NCI-H2196 treated with DMSO at 0.1 percent for 48 hours (cell line): Measurements from ENCODE around the gene ERCC1.

Source experiments
- DNase-seq: peaks from one replicate; lab custom pipeline; 2025; ENCODE audit not compliant: unreplicated experiment; lab: John Stamatoyannopoulos, UW

ERCC1 gene

DNA sequence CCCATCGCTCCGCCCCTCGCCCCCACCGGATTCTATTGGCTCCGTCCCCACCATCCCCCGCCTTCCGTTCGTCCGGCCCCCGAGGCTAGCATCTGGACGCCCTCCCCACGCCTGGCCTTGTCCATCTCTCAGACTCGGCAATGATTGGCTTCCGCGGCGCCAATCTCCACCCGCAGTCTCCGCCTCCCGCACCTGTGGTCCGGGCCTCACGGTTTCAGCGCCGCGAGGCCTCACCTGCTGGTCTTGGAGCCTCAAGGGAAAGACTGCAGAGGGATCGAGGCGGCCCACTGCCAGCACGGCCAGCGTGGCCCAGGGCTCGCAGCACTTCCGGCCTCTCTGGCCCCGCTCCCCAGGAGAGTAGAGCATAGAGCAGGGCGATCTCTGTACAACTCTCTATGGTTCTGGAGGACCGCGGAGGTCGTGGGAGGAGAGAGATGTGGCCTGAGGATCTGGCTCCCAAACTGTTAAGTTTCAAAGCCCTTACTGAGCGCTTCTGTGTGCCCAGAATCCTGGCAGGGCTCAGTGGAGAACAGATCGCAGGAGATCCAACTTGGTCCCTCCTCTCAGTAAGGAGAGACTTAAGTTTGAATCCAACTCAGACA lies at the start of gene ERCC1:
ERCC1 (minus strand) TSS at position 329 of the 602 bp plus-strand sequence. CDS start 543 bp downstream, outside the sequence.
- peak; percentile 98 for DNase-seq

DNA sequence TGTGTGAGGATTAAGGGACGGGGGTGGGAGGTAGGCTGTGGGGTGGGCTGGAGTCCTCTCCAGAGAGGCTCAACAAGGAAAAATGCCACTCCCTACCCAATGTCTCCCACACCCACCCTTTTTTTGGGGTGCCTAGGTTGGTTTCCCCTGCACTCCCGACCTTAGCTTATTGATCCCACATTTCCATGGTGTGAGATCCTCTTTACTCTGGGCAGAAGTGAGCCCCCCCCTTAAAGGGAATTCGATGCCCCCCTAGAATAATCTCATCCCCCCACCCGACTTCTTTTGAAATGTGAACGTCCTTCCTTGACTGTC lies 49.6 kb upstream of the ERCC1 start:
- DNase-seq, result no peak

DNA sequence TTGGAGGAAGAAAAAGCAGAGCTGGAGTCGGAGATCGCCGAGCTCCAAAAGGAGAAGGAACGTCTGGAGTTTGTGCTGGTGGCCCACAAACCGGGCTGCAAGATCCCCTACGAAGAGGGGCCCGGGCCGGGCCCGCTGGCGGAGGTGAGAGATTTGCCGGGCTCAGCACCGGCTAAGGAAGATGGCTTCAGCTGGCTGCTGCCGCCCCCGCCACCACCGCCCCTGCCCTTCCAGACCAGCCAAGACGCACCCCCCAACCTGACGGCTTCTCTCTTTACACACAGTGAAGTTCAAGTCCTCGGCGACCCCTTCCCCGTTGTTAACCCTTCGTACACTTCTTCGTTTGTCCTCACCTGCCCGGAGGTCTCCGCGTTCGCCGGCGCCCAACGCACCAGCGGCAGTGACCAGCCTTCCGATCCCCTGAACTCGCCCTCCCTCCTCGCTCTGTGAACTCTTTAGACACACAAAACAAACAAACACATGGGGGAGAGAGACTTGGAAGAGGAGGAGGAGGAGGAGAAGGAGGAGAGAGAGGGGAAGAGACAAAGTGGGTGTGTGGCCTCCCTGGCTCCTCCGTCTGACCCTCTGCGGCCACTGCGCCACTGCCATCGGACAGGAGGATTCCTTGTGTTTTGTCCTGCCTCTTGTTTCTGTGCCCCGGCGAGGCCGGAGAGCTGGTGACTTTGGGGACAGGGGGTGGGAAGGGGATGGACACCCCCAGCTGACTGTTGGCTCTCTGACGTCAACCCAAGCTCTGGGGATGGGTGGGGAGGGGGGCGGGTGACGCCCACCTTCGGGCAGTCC lies 49.0 kb upstream of the ERCC1 start:
- no peak for DNase-seq

DNA sequence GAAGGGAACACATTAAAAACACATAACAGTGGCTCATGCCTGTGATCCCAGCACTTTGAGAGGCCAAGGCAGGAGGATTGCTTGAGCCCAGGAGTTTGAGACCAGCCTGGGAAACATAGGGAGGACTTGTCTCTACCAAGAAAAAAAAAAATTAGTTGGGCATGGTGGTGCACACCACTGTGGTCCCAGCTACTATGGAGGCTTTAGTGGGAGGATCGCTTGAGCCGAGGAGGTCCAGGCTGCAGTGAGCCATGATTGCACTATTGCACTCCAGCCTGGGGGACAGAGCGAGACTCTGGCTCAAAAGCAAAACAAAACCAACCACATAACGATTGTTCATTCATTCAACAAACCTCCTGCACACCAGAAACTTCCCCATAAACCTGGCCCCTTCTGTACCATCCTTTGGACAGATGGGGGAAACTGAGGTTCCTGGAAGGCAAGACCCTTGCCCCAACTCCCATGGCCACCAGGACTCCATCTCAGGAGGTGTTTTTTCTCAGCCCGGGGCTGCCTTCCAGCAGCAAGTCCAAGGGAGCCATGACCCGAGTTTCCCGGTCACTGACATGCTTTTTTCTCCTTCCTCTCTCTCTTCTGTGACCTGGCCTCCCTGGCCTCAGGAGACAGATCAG lies 48.3 kb upstream of the ERCC1 start:
- DNase-seq, result no peak

DNA sequence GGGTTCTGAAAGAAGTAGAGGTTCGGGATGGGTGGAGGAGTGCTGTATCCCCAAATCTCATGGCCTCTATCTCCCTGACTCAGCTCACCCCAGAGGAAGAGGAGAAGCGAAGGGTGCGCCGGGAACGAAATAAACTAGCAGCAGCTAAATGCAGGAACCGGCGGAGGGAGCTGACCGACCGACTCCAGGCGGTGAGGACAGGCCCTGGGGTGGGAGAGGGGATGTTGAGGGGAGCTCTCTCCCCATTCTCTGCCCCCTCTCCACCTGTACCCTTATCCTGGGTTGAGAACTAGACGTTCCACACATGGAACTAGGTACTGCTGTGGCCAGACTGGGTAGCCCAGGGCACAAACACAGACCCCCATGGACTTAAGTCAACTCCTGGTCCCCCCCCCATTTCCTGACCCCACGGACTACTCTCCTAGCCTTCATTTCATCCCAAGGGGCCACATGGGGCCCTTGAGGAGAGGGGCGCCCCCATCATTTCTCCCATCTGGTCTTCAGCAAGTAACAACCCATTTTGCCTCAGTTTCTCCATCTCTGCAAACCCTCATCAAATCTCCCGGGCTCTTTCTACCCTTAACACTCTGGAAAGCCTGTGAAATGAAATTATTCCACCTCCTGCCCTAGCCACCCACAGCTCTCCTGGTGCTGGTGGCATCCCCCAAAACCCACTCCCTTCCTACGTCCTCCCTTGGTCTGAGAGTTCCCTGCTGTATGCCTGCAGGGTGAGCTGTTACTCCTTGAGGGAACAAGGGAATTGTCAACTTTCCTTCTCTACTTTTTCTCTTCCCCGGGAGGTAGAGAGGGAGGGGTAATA lies 47.6 kb upstream of the ERCC1 start:
- DNase-seq, result no peak

DNA sequence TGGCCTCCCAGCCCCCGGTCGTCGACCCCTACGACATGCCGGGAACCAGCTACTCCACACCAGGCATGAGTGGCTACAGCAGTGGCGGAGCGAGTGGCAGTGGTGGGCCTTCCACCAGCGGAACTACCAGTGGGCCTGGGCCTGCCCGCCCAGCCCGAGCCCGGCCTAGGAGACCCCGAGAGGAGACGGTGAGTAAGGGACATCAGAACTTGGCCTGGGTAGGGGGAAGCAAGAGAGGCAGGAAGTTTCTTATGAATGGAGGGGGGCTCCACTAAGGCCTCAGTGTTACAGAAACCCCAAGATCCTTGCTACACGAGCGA lies 47.0 kb upstream of the ERCC1 start:
- DNase-seq, result no peak

DNA sequence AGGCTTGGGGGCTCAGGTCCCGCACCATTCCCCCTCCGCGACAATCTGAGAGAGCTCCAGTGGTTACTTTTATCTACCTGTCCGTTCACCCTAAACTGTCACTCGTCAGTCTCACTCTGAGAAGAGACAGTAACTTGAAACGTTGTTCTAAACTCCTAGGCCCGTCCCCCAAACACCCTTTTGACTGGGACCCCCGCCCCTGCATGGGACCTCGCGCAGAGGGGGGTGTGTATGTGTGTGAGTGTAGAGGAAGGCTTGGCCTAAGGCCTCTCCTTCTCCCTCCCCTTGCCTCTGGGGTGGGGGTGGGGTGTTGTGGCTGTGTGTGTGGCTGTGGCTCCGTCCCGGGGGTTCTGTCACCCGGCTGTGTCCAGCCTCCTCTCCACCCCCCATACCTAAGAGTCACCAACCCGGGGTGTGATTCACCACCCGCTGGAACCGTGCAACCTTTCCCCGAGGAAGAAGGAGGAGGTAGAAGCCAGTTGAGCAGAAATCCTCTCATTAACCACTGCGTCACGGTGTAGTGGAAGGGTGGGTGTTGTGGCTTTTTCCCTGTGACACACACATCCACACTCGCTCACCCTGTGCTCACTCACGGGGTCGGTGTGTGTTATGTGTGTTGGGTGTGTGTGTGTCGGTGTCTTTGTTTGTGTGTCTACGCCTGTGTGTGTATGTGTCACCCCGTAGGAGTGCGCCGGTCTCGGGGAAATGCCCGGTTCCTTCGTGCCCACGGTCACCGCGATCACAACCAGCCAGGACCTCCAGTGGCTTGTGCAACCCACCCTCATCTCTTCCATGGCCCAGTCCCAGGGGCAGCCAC lies 46.4 kb upstream of the ERCC1 start:
- no peak for DNase-seq

DNA sequence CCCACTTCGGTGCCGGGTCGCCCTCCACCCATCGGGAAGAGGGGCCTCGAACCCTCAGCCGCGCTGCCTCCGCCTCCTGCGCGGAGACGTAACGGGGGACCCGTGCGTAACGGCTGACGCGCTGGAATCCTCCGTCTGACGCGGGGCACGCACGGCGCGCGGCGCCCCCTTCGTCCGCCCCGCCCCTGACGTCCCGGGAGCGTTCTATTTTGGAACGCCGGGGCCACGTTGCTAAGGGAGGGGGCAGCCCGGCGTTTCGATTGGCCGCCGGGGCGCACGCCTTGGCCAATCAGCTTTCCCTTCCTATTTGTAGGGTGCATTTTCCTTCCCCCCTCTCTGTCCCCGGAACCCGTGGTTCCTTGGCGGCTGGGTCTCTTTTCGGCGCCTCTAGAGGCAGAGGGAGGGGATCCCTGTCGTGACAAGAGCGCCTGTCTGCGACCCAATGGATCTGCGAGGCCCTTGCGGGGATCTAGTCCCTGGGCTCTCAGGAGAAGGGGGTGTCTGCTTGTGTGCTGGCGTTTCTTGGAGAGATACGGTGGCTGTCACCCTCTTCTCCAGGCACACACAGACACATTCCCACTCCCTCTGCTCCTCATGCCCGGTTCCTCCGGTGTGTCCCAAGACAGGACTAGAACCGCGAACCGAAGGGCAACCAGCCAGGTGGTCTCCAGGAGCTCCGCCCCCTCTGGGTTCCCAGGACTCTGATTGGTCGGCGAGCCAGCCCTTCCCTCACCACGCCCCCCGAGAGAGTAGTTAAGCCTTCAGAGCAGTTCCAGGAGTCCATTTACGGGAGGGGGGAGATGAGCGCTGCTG lies 45.6 kb upstream of the ERCC1 start:
- DNase-seq, result peak; percentile 89

DNA sequence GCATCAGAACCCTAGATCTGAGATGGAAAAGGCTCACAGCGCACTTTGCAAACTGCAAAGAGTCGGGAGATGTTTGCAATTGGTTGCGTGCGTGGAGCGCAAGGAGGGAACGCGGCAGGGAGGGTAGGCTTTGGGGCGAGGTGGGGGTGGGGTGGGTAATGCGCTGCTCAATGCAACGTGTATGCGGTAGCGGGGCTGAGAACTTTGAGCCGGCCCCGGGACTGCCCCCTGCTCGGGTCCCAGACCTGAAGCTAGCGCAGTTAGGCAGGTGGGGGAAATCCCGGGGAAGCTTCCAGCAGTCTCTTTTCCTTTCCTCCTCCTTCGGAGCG lies 45.0 kb upstream of the ERCC1 start:
- no peak for DNase-seq

DNA sequence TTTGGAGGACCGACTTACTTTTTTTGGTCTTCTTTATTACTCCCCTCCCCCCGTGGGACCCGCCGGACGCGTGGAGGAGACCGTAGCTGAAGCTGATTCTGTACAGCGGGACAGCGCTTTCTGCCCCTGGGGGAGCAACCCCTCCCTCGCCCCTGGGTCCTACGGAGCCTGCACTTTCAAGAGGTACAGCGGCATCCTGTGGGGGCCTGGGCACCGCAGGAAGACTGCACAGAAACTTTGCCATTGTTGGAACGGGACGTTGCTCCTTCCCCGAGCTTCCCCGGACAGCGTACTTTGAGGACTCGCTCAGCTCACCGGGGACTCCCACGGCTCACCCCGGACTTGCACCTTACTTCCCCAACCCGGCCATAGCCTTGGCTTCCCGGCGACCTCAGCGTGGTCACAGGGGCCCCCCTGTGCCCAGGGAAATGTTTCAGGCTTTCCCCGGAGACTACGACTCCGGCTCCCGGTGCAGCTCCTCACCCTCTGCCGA lies 44.5 kb upstream of the ERCC1 start:
- no peak for DNase-seq

DNA sequence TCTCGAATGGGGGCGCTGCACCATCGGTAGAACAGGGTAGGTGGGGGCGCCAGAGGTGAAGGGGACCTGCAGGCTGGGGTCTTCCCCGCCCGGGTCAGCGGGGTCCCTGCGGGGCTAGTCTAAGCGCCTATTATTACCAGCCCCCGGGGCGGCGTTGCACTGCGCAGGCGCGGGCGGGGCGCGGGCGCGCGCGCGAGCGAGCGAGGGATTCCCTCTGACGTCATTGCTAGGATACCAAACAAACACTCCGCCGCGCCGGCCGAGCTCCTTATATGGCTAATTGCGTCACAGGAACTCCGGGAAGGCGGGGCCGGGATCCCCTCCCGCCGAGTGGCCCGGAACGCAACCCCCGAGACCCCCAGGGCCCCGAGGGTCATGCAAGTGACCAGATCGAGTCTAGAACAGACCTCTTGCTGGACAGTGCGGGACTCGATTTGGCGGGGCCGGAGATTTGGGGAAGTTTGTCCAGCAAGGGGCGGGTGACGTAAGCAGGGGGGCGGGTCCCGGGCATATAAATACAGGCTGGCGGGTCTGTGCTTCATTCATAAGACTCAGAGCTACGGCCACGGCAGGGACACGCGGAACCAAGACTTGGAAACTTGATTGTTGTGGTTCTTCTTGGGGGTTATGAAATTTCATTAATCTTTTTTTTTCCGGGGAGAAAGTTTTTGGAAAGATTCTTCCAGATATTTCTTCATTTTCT lies 43.9 kb upstream of the ERCC1 start, which contains the start of gene FOSB:
FOSB (plus strand) TSS at position 541 of the 703 bp plus-strand sequence. CDS start 591 bp downstream, outside the sequence.
- peak; percentile 90 for DNase-seq

DNA sequence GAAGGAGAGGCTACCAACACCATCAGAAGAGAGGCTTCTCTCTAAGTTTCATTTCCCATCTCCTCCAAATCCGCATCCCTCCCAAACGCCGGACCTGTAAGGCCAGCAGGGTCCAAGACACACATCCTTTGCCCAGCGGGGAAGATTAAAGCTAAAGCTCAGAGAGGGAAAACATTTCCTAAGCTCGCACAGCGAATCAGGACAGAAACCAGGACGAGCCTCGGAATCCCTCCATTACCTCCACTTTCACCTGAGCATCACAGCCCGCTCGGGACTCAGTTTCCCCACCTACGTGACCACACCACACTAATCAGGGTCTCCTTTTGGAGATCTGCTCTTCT lies 43.4 kb upstream of the ERCC1 start:
- no peak for DNase-seq

DNA sequence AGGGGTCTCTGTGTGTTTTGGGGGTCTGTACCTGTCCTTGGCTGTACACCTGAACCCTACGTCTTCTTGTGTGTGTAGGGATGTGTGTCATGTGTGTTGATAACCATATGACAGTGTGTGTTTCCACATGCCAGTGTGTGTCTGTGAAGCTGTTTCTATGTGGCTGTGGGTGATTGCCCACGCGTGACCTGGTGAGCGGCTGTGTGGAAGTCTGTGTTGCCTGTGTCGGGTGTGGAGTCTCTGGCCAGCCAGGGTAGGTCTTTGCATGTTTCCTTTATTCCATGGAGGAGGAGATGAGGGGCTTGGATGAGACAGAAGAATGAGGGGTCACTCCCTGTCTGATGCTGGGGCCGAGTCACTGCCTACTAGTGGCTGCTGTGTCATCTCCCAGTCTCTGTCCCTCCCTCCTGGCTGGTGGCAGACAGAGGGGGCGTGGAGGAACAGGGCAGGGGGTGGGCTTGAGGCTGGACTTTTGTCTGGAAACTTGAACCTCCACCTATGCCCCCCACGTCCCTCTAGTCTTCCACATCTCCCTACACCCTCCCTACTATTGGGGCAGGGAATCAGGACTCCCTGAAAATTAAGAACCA lies 41.2 kb upstream of the ERCC1 start:
- no peak for DNase-seq

DNA sequence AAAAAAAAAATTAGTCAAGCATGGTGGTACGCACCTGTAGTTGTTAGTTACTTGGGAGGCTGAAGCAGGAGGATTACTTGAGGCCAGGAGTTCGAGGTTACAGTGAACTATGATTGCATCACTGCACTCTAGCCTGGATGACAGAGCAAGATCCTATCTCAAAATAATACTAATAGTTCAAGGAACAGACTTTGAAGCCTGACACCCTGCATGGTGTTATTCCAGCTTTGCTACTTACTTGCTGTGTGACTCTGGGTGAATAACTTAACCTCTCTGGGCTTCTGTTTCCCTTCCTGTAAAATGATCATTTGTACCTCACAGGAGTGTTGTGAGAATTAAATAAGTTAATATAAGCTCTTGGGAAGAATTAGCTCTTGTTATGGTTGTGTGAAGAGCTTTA lies 40.6 kb upstream of the ERCC1 start:
- DNase-seq, result no peak

DNA sequence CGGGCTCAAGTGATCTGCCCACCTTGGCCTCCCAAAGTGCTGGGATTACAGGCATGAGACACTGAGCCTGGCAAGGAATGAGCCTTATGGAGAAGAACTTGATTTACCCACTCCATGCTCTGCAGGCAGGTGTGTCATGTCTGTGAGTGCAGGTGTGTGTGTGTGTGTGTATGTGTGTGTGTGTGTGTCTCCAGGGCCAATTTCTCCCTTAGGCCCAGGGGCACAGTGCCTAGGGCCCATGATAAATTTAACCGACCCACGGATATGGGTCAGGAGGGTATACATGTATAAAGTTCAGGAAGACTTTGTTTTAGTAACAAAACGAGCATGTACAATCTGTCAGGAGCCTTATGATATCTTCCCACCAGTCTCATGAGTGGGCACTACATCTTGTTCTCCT lies 39.5 kb upstream of the ERCC1 start:
- DNase-seq, result no peak

DNA sequence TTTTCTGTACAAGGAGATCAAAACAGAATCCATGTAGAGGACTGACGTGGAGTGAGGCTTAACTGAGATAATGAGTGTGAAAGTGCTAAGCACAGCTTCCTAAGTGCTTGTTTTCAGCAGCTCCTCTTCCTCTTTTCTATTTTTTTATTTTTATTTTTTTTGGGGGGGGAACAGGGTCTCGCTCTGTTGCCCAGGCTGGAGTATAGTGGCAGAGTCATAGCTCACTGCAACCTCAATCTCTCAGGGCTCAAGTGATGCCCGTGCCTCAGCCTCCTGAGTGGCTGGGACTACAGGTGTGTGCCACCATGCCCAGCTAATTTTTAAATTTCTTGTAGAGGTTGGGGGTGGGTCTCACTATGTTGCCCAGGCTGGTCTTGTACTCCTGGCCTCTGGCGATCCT lies 38.5 kb upstream of the ERCC1 start:
- no peak for DNase-seq

DNA sequence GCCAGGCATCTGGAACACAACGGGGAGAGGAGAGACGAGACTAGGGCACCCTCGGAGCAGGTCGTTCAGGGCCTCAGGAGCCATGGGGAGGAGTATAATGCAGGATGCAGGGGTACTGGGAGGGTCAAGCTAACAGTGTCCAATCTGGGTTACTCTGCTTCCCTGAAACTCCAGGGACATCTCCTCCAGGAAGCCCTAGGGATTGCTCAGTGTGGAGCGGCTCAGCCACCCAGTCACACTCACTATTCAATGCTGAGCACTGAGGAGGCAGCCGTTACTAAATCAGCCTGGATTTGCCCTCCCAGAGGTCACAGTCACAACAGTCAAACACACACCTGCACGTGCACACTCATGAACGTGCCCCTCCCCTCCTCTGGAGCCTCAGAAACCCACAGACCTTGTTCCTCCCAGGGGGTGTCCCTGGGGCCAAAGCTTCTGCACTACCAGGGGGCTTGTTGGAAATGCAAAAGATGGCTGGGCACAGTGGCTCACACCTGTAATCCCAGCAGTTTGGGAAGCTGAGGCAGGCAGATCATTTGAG lies 37.2 kb upstream of the ERCC1 start:
- DNase-seq, result no peak

DNA sequence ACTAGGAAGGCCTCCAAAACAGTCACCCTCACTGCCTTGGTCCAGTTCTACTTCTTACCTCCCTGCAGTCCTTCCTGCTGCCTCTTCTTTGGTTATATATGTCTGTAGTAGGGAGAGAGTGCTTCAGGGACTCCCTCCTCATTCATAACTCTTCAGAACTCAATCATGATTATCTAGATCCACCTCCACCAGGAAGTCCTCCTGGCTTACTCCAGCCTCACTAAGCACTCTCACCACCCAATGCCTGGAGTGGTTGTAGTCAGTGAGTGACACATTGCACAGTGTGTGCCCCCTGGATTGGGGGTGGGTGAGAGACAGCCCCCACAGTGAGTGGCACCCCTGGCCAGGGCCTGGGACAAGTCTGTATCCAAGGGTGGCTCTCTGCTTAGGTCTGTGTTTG lies 34.1 kb upstream of the ERCC1 start:
- no peak for DNase-seq

DNA sequence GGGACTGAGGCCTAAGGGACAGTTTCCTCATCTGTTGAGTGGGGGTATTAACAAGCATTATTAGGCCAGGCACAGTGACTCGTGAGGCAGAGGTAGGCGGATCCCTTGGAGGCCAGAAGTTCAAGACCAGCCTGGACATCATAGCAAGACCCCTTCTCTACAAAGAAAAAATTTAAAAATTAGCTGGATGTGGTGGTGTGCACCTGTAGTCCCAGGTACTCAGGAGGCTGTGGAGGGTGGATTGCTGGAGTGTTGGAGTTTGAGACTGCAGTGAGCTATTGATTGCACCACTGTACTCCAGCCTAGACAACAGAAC lies 32.7 kb upstream of the ERCC1 start:
- no peak for DNase-seq
